ENCODE data around the gene COX18. TPM values are rescaled to one million over a fixed set of nuclear protein-coding genes. Genes with fewer than 3 reads are reported as not detected.

The COX18 gene
- polyA plus RNA-seq, 1 experiment = 16.7 TPM

DNA sequence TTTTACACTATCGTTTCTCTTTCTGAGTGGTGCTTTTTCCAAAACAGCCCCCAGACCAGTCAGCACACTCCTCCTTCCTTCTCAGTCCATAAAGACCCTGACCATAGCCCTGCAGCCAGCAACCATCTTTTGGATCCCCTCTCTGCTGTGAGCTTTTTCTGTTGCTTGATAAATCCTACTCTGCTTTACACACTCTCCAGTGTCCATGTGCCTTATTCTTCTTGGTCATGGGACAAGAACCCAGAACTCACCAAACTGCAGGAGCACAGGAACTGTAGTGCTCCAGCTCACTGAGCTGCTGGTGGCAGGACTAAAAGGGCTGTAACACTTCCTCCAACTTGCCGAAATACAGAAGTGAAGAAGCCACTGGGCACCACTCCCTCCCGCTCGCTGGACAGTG is 32.5 kb downstream of the COX18 start:
- H3K4me3 ChIP-seq (ENCODE audit: low read depth, low read length) = no peak overlapping the region
- no peak overlapping the region for H3K27ac ChIP-seq (ENCODE audit: low read depth, low read length)
- CTCF ChIA-PET = no interaction called here
- peaks cover 4% of the 10 kb centered on the region; the same call in 1 of the 2 replicates for H3K9me3 ChIP-seq (ENCODE audit: control insufficient read depth, insufficient read depth, low read length)
- POLR2A ChIA-PET = no interaction called here
- no peak for DNase-seq (ENCODE audit: low read depth, low spot score)
- no peaks in the 10 kb centered on the region for H3K27me3 ChIP-seq (ENCODE audit: control insufficient read depth, insufficient read depth, low read length)
- TF ChIP-seq, protein P1, sequence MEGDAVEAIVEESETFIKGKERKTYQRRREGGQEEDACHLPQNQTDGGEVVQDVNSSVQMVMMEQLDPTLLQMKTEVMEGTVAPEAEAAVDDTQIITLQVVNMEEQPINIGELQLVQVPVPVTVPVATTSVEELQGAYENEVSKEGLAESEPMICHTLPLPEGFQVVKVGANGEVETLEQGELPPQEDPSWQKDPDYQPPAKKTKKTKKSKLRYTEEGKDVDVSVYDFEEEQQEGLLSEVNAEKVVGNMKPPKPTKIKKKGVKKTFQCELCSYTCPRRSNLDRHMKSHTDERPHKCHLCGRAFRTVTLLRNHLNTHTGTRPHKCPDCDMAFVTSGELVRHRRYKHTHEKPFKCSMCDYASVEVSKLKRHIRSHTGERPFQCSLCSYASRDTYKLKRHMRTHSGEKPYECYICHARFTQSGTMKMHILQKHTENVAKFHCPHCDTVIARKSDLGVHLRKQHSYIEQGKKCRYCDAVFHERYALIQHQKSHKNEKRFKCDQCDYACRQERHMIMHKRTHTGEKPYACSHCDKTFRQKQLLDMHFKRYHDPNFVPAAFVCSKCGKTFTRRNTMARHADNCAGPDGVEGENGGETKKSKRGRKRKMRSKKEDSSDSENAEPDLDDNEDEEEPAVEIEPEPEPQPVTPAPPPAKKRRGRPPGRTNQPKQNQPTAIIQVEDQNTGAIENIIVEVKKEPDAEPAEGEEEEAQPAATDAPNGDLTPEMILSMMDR (IDR thresholded peaks at IDR 0.05; ENCODE audit: low read depth, low read length) = no peak

DNA sequence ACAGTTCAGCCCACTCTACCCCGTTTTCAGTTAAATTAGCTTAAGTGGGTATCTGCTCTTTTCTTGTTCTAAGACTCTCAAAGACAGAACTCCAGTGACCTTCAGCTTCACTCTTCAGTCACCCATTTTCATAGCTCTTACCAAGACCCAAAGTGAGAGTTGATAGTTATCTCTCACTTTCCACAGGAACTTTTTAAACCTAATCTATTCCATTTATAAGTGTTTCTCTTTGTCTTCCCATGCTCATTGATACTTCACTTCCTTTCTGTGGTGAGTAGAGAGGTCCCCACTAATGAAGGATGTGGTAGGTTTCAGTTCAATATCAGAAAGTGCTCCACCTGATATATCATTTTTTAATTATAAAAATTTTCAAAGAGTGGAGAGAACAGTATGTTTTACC is 33.4 kb downstream of the COX18 start:
- TF ChIP-seq, protein P1 (IDR thresholded peaks at IDR 0.05; ENCODE audit: low read depth, low read length) = no peak
- Histone ChIP-seq H3K27ac (ENCODE audit: low read depth, low read length) (no peak overlapping the region), H3K9me3 (ENCODE audit: control insufficient read depth, insufficient read depth, low read length) (peaks cover 4% of the 10 kb centered on the region; the same call in 1 of the 2 replicates), H3K4me3 (ENCODE audit: low read depth, low read length) (no peak overlapping the region), H3K27me3 (ENCODE audit: control insufficient read depth, insufficient read depth, low read length) (no peaks in the 10 kb centered on the region)
- DNase-seq (ENCODE audit: low read depth, low spot score) = no peak
- CTCF ChIA-PET = no interaction called here
- POLR2A ChIA-PET = no interaction called here

DNA sequence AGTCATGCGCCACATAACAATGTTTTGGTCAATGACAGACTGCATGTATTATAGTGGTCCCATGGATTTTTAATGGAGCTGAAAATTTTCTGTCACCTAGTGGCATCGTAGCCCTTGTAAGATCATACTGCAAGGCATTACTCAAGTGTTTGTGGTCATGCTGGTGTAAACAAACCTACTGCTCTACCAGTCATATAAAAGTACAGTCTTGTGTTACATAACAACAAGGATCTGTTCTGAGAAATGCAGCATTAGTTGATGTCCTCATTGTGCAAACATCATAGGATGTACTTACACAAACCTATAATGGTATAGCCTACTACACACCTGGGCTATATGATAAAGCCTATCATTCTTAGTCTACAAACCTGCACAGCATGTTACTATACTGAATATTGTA is 34.6 kb downstream of the COX18 start:
- peaks cover 4% of the 10 kb centered on the region; the same call in 1 of the 2 replicates for H3K9me3 ChIP-seq (ENCODE audit: control insufficient read depth, insufficient read depth, low read length)
- H3K27ac ChIP-seq (ENCODE audit: low read depth, low read length) = no peak overlapping the region
- ChIA-PET CTCF (no interaction called here), POLR2A (no interaction called here)
- no peak for DNase-seq (ENCODE audit: low read depth, low spot score)
- H3K4me3 ChIP-seq (ENCODE audit: low read depth, low read length) = no peak overlapping the region
- TF ChIP-seq, protein P1 (IDR thresholded peaks at IDR 0.05; ENCODE audit: low read depth, low read length) = no peak
- no peaks in the 10 kb centered on the region for H3K27me3 ChIP-seq (ENCODE audit: control insufficient read depth, insufficient read depth, low read length)

DNA sequence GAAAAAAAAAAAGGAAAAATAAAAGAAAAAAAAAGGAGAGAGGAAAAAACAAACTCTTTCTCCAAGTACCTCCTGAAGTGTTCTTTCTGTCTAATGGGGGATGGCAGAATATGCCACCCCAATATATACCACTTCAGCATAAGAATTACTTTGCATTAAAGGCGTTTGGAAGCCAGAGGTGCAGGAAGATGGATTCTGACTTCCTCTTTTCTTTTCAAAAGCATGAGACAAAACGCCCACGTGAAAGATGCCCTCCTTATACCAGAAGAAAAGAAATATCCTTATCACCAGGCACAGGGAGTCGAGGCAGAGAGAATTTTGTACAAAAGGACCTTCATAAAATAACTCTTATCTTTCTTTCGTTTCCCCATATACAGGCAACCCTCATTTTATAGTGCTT is 40.9 kb downstream of the COX18 start:
- TF ChIP-seq, protein P1 (IDR thresholded peaks at IDR 0.05; ENCODE audit: low read depth, low read length) = no peak
- ChIA-PET CTCF (interaction anchor here (1.3 kb wide), 1 partner anchor 12 kb away, joined by 3 read pairs; no protein-coding TSS in a partner anchor), POLR2A (no interaction called here)
- DNase-seq (ENCODE audit: low read depth, low spot score) = no peak
- H3K4me3 ChIP-seq (ENCODE audit: low read depth, low read length) = no peak overlapping the region
- no peaks in the 10 kb centered on the region for H3K9me3 ChIP-seq (ENCODE audit: control insufficient read depth, insufficient read depth, low read length)
- H3K27ac ChIP-seq (ENCODE audit: low read depth, low read length) = no peak overlapping the region
- peaks cover 9% of the 10 kb centered on the region for H3K27me3 ChIP-seq (ENCODE audit: control insufficient read depth, insufficient read depth, low read length)

DNA sequence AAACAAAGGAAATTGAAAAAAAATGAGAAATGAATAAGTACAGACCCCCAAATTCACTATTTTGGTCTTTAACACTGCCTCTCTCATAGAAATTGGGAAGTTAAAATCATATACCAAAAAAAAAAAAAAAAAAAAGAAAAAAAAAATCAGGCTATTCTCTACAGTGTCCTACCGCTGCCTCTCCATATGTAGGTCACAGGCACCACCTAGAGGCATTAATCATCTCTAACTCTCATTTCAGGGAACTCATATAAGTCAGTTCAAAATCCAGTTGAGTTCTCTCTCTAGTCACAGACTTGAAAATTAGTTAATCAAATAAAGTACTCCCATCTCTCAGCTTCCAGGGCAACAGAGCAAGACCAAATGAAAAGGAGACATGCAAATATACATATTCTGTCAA is 47.9 kb downstream of the COX18 start:
- H3K27ac ChIP-seq (ENCODE audit: low read depth, low read length) = no peak overlapping the region
- H3K9me3 ChIP-seq (ENCODE audit: control insufficient read depth, insufficient read depth, low read length) = no peaks in the 10 kb centered on the region
- TF ChIP-seq, protein P1 (IDR thresholded peaks at IDR 0.05; ENCODE audit: low read depth, low read length) = peak; percentile 17; the same call in 1 of the 2 replicates
- no peak overlapping the region for H3K4me3 ChIP-seq (ENCODE audit: low read depth, low read length)
- CTCF ChIA-PET = interaction anchor here (1.0 to 1.9 kb wide), 5 partner anchors 14 to 695 kb away, joined by 4 to 13 read pairs (median 5); no protein-coding TSS in a partner anchor
- H3K27me3 ChIP-seq (ENCODE audit: control insufficient read depth, insufficient read depth, low read length) = peaks cover 10% of the 10 kb centered on the region
- DNase-seq (ENCODE audit: low read depth, low spot score) = no peak
- POLR2A ChIA-PET = no interaction called here

Data from AG04450 (cell line).